ENCODE results near the gene SYTL5.

SYTL5 gene

DNA sequence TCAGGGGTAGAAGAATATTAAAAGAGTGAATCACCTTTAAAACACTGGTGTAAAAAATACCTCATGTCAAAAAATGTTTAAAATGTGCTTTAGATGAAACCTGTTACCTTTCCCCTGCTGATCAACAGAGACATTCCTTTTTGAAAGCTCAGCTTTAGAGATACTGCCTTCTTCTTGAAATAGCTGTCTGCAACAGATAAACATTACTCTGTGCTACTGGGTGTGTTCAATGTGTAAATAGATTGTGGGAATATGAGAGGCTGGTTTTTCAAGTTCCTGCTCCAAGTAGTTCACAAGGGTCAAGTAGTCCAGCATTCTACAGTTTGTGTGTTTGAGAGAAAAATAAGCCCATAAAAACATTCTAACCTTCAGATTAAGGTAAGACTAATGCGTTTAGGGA, at the start of gene SYTL5:
Gene SYTL5 (plus strand): TSS at position 263 of the 400 bp plus-strand sequence. CDS start 27,337 bp downstream, outside the sequence.
- no peak for TF ChIP-seq CTCF (IDR thresholded peaks at IDR 0.05; ENCODE audit: insufficient read depth, missing control alignments)
- DNase-seq (ENCODE audit: insufficient read length, low spot score): no peak
- no peak for FAIRE-seq

- DNase-seq (ENCODE audit: insufficient read length, low spot score): no peak
- no peak for TF ChIP-seq CTCF (IDR thresholded peaks at IDR 0.05; ENCODE audit: insufficient read depth, missing control alignments)
- FAIRE-seq: no peak
Measured at GRCh38 chrX:37958525-37959211, 47.7 kb upstream of the SYTL5 start.

GRCh38 chrX:37959212-37960021, 46.9 kb upstream of the SYTL5 start:
- DNase-seq (ENCODE audit: insufficient read length, low spot score) (no peak), FAIRE-seq (no peak)
- TF ChIP-seq CTCF (IDR thresholded peaks at IDR 0.05; ENCODE audit: insufficient read depth, missing control alignments): no peak

GRCh38 chrX:37961118-37961517, 45.2 kb upstream of the SYTL5 start:
- DNase-seq (ENCODE audit: insufficient read length, low spot score): no peak
- no peak for TF ChIP-seq CTCF (IDR thresholded peaks at IDR 0.05; ENCODE audit: insufficient read depth, missing control alignments)
- no peak for FAIRE-seq

DNA sequence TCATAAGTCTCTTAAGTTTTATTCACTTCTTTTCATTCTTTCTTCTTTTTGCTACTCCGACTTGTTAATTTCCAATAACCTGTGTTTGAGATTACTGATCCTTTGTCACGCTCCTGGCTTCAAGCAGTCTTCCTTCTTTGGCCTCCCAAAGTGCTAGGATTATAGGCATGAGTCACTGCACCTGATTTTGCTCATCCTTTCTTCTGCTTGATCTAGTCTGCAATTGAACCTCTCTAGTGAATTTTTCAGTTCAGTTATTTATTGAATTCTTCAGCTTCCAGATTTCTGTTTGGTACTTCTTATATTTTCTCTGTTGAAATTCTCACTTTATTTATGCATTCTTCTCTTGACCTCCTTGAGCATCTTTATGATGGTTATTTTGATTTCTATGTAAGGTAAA, 38.6 kb upstream of the SYTL5 start:
- FAIRE-seq (no peak), DNase-seq (ENCODE audit: insufficient read length, low spot score) (no peak)
- no peak for TF ChIP-seq CTCF (IDR thresholded peaks at IDR 0.05; ENCODE audit: insufficient read depth, missing control alignments)

- DNase-seq (ENCODE audit: insufficient read length, low spot score) (no peak), FAIRE-seq (no peak)
- TF ChIP-seq CTCF (IDR thresholded peaks at IDR 0.05; ENCODE audit: insufficient read depth, missing control alignments): no peak
Measured at GRCh38 chrX:37975421-37975820, 30.9 kb upstream of the SYTL5 start.

- FAIRE-seq: no peak
- no peak for DNase-seq (ENCODE audit: insufficient read length, low spot score)
- TF ChIP-seq CTCF (IDR thresholded peaks at IDR 0.05; ENCODE audit: insufficient read depth, missing control alignments): no peak
Measured at GRCh38 chrX:37976153-37976552, 30.2 kb upstream of the SYTL5 start.
